ENCODE data around the gene PDGFC. TPM values are rescaled to one million over a fixed set of nuclear protein-coding genes. Genes with fewer than 3 reads are reported as not detected.

Gene PDGFC
- total RNA-seq, 1 donor from 2014 or later, result 70.9 TPM

DNA sequence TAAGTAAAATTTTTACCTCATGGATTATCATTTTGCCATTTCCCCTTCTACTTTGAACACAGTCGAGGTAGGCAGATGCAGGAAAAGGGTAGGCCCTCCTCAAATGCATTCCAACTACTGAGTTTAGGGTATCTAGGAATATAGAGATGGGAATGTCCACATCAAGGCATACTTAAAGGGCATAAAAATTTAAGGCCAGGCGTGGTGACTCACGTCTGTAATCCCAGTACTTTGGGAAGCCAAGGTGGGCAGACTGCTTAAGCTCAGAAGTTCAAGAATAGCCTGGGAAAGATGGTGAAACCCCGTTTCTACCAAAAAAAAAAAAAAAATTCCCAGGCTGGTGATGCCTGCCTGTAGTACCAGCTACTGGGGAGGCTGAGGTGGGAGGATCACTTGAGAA lies 146.5 kb downstream of the PDGFC start:
- no peak for TF ChIP-seq CTCF (IDR thresholded peaks at IDR 0.05)
- Mint-ChIP-seq H3K27ac (ENCODE audit: unreplicated experiment) (no peak overlapping the region), H3K27me3 (ENCODE audit: low read depth) (no peaks in the 10 kb centered on the region), H3K36me3 (ENCODE audit: low read depth) (peaks cover 3% of the 10 kb centered on the region), H3K4me3 (ENCODE audit: unreplicated experiment) (no peak overlapping the region), H3K9me3 (ENCODE audit: low read depth) (no peaks in the 10 kb centered on the region), H3K4me1 (ENCODE audit: low read depth) (peaks cover 34% of the 10 kb centered on the region)
- no peak for DNase-seq (ENCODE audit: low spot score)

- Mint-ChIP-seq H3K36me3 (ENCODE audit: low read depth) (peaks cover 3% of the 10 kb centered on the region), H3K9me3 (ENCODE audit: low read depth) (no peaks in the 10 kb centered on the region), H3K27ac (ENCODE audit: unreplicated experiment) (no peak overlapping the region), H3K27me3 (ENCODE audit: low read depth) (no peaks in the 10 kb centered on the region), H3K4me3 (ENCODE audit: unreplicated experiment) (no peak overlapping the region), H3K4me1 (ENCODE audit: low read depth) (peaks cover 35% of the 10 kb centered on the region)
- DNase-seq (ENCODE audit: low spot score), result no peak
- TF ChIP-seq CTCF (IDR thresholded peaks at IDR 0.05), result no peak
Measured at GRCh38 chr4:156824451-156825060, 147.0 kb downstream of the PDGFC start.

- TF ChIP-seq CTCF (IDR thresholded peaks at IDR 0.05), result no peak
Measured at GRCh38 chr4:156820931-156821330, 150.7 kb downstream of the PDGFC start.

DNA sequence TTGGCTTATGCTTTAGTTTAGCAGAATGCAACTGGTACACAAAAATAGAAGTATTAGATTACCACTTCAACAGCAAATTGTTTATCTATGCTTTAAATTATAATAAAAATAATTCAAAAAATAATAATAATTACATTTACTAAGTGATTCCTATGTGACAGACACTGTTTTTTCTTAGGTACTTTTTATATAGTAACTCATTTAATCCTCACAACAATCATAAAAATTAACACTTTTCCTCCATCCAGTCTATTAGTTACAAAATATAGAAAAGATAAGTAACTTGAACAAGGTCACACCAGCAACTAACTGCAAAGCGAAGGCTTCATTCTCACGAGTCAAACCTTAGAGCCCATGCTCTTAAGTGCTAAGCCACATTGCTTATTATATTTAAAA lies 155.2 kb downstream of the PDGFC start:
- H3K4me1 Mint-ChIP-seq (ENCODE audit: low read depth), result peaks cover 31% of the 10 kb centered on the region
- H3K4me3 Mint-ChIP-seq (ENCODE audit: unreplicated experiment), result no peak overlapping the region
- no peaks in the 10 kb centered on the region for H3K27me3 Mint-ChIP-seq (ENCODE audit: low read depth)
- no peak for TF ChIP-seq CTCF (IDR thresholded peaks at IDR 0.05)
- no peak overlapping the region for H3K27ac Mint-ChIP-seq (ENCODE audit: unreplicated experiment)
- H3K36me3 Mint-ChIP-seq (ENCODE audit: low read depth), result peaks cover 2% of the 10 kb centered on the region
- no peaks in the 10 kb centered on the region for H3K9me3 Mint-ChIP-seq (ENCODE audit: low read depth)
- DNase-seq (ENCODE audit: low spot score), result no peak

More at GRCh38 chr4:156820931-156821330, 150.7 kb downstream of the PDGFC start:
- Mint-ChIP-seq H3K27me3 (ENCODE audit: low read depth) (no peaks in the 10 kb centered on the region), H3K9me3 (ENCODE audit: low read depth) (no peaks in the 10 kb centered on the region), H3K36me3 (ENCODE audit: low read depth) (peaks cover 1% of the 10 kb centered on the region), H3K4me3 (ENCODE audit: unreplicated experiment) (no peak overlapping the region), H3K4me1 (ENCODE audit: low read depth) (peaks cover 18% of the 10 kb centered on the region), H3K27ac (ENCODE audit: unreplicated experiment) (peak overlapping the region; percentile 65)
- no peak for DNase-seq (ENCODE audit: low spot score)

DNA sequence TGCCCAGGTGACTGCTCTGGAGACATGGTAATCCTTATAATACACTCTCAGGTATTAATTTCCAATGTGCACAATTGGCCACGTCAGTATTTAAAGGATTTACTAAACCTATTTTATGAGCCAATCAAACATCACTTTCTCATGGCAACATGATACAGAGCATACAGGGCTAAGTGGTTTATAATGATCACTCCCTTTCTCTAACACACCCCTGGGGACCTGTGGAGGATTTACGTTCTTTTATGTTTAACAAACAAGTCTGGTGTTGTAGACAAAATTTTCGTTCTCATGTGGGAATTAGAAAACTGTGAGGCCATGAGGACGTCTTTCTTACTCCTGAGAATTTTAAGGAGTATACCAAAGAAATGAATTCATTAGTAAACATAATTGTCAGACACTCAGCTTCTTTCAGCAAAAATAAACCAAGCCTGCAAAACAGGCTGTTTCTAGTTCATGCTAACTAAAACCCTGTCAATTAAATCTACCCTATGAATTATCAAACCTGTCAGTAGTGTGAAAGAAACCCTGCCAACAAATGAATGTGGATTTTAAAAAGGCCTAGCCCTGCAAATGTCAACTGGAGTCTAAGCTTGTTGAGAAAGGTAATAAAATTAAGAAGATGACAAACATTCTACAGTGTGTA lies 155.8 kb downstream of the PDGFC start:
- H3K36me3 Mint-ChIP-seq (ENCODE audit: low read depth), result peaks cover 2% of the 10 kb centered on the region

More for the DNA sequence above, 155.8 kb downstream of the PDGFC start:
- peaks cover 27% of the 10 kb centered on the region for H3K4me1 Mint-ChIP-seq (ENCODE audit: low read depth)
- no peak overlapping the region for H3K27ac Mint-ChIP-seq (ENCODE audit: unreplicated experiment)
- no peak for DNase-seq (ENCODE audit: low spot score)
- TF ChIP-seq CTCF (IDR thresholded peaks at IDR 0.05), result no peak
- no peak overlapping the region for H3K4me3 Mint-ChIP-seq (ENCODE audit: unreplicated experiment)
- H3K9me3 Mint-ChIP-seq (ENCODE audit: low read depth), result no peaks in the 10 kb centered on the region
- H3K27me3 Mint-ChIP-seq (ENCODE audit: low read depth), result no peaks in the 10 kb centered on the region
